Measurements from ENCODE around the gene ERC1.

The ERC1 gene

GRCh38 chr12:1384910-1385309 lies 393.9 kb downstream of the ERC1 start:
- DNase-seq (ENCODE audit: low read depth in 2 of 2), result no peak

- DNase-seq (ENCODE audit: low read depth in 2 of 2), result no peak
These were observed 400.7 kb downstream of the ERC1 start for GRCh38 chr12:1391722-1392121.

GRCh38 chr12:1395421-1395955 lies 404.5 kb downstream of the ERC1 start:
- DNase-seq (ENCODE audit: low read depth in 2 of 2), result no peak

GRCh38 chr12:1398673-1399072 lies 407.6 kb downstream of the ERC1 start:
- no peak for DNase-seq (ENCODE audit: low read depth in 2 of 2)

- DNase-seq (ENCODE audit: low read depth in 2 of 2), result no peak
These were observed 410.9 kb downstream of the ERC1 start for GRCh38 chr12:1401891-1402290.

- no peak for DNase-seq (ENCODE audit: low read depth in 2 of 2)
These were observed 412.4 kb downstream of the ERC1 start for GRCh38 chr12:1403417-1403816.

GRCh38 chr12:1405619-1406018 lies 414.6 kb downstream of the ERC1 start:
- no peak for DNase-seq (ENCODE audit: low read depth in 2 of 2)

- no peak for DNase-seq (ENCODE audit: low read depth in 2 of 2)
These were observed 419.8 kb downstream of the ERC1 start for GRCh38 chr12:1410794-1411193.

GRCh38 chr12:1413930-1414329 lies 422.9 kb downstream of the ERC1 start:
- no peak for DNase-seq (ENCODE audit: low read depth in 2 of 2)

- DNase-seq (ENCODE audit: low read depth in 2 of 2), result no peak
These were observed 427.1 kb downstream of the ERC1 start for GRCh38 chr12:1418144-1418543.

GRCh38 chr12:1419849-1420371 lies 428.9 kb downstream of the ERC1 start:
- no peak for DNase-seq (ENCODE audit: low read depth in 2 of 2)

GRCh38 chr12:1421091-1421846 lies 430.2 kb downstream of the ERC1 start:
- DNase-seq (ENCODE audit: low read depth in 2 of 2), result no peak

- no peak for DNase-seq (ENCODE audit: low read depth in 2 of 2)
These were observed 431.7 kb downstream of the ERC1 start for GRCh38 chr12:1422604-1423315.

- DNase-seq (ENCODE audit: low read depth in 2 of 2), result no peak
These were observed 433.8 kb downstream of the ERC1 start for GRCh38 chr12:1424674-1425395.

- DNase-seq (ENCODE audit: low read depth in 2 of 2), result no peak
These were observed 434.3 kb downstream of the ERC1 start for GRCh38 chr12:1425396-1425729.

GRCh38 chr12:1428671-1429070 lies 437.6 kb downstream of the ERC1 start:
- no peak for DNase-seq (ENCODE audit: low read depth in 2 of 2)

- DNase-seq (ENCODE audit: low read depth in 2 of 2), result no peak
These were observed 439.0 kb downstream of the ERC1 start for GRCh38 chr12:1429980-1430379.

GRCh38 chr12:1434296-1434955 lies 443.4 kb downstream of the ERC1 start:
- no peak for DNase-seq (ENCODE audit: low read depth in 2 of 2)

- no peak for DNase-seq (ENCODE audit: low read depth in 2 of 2)
These were observed 444.0 kb downstream of the ERC1 start for GRCh38 chr12:1435044-1435443.

GRCh38 chr12:1435456-1435855 lies 444.4 kb downstream of the ERC1 start:
- no peak for DNase-seq (ENCODE audit: low read depth in 2 of 2)

GRCh38 chr12:1436015-1436414 lies 445.0 kb downstream of the ERC1 start:
- DNase-seq (ENCODE audit: low read depth in 2 of 2), result no peak

- DNase-seq (ENCODE audit: low read depth in 2 of 2), result no peak
These were observed 446.0 kb downstream of the ERC1 start for GRCh38 chr12:1436981-1437380.
